ENCODE data around the gene RAD51B.
"Not testable (repeated sequence)": the region's sequence is repeated elsewhere in the genome, so short reads cannot be mapped to it uniquely, and the experiment has no call there.

Gene RAD51B

GRCh38 chr14:68018598-68018997 is 199.0 kb downstream of the RAD51B start:
- DNase-seq (ENCODE audit: low read depth in 1 of 2, low spot score in 1 of 2) = no peak

- DNase-seq (ENCODE audit: low read depth in 1 of 2, low spot score in 1 of 2) = no peak
Observed at GRCh38 chr14:68020493-68020892, 200.9 kb downstream of the RAD51B start.

GRCh38 chr14:68020999-68021663 is 201.6 kb downstream of the RAD51B start:
- no peak for DNase-seq (ENCODE audit: low read depth in 1 of 2, low spot score in 1 of 2)

GRCh38 chr14:68027276-68027675 is 207.7 kb downstream of the RAD51B start:
- DNase-seq (ENCODE audit: low read depth in 1 of 2, low spot score in 1 of 2) = no peak

GRCh38 chr14:68028075-68028474 is 208.5 kb downstream of the RAD51B start:
- no peak for DNase-seq (ENCODE audit: low read depth in 1 of 2, low spot score in 1 of 2)

- DNase-seq (ENCODE audit: low read depth in 1 of 2, low spot score in 1 of 2) = not testable (repeated sequence)
Observed at GRCh38 chr14:68031011-68031410, 211.4 kb downstream of the RAD51B start.

- no peak for DNase-seq (ENCODE audit: low read depth in 1 of 2, low spot score in 1 of 2)
Observed at GRCh38 chr14:68032154-68032553, 212.6 kb downstream of the RAD51B start.

- DNase-seq (ENCODE audit: low read depth in 1 of 2, low spot score in 1 of 2) = no peak
Observed at GRCh38 chr14:68033336-68033932, 213.9 kb downstream of the RAD51B start.

GRCh38 chr14:68034896-68035295 is 215.3 kb downstream of the RAD51B start:
- no peak for DNase-seq (ENCODE audit: low read depth in 1 of 2, low spot score in 1 of 2)

- no peak for DNase-seq (ENCODE audit: low read depth in 1 of 2, low spot score in 1 of 2)
Observed at GRCh38 chr14:68036202-68036601, 216.6 kb downstream of the RAD51B start.

- DNase-seq (ENCODE audit: low read depth in 1 of 2, low spot score in 1 of 2) = no peak
Observed at GRCh38 chr14:68039593-68039992, 220.0 kb downstream of the RAD51B start.

GRCh38 chr14:68040633-68041369 is 221.2 kb downstream of the RAD51B start:
- DNase-seq (ENCODE audit: low read depth in 1 of 2, low spot score in 1 of 2) = no peak

GRCh38 chr14:68041876-68042354 is 222.3 kb downstream of the RAD51B start:
- DNase-seq (ENCODE audit: low read depth in 1 of 2, low spot score in 1 of 2) = no peak

- no peak for DNase-seq (ENCODE audit: low read depth in 1 of 2, low spot score in 1 of 2)
Observed at GRCh38 chr14:68042586-68043210, 223.1 kb downstream of the RAD51B start.

- DNase-seq (ENCODE audit: low read depth in 1 of 2, low spot score in 1 of 2) = no peak
Observed at GRCh38 chr14:68043752-68044151, 224.2 kb downstream of the RAD51B start.

GRCh38 chr14:68047906-68048305 is 228.3 kb downstream of the RAD51B start:
- DNase-seq (ENCODE audit: low read depth in 1 of 2, low spot score in 1 of 2) = no peak

GRCh38 chr14:68048815-68049214 is 229.2 kb downstream of the RAD51B start:
- not testable (repeated sequence) for DNase-seq (ENCODE audit: low read depth in 1 of 2, low spot score in 1 of 2)

GRCh38 chr14:68050177-68050576 is 230.6 kb downstream of the RAD51B start:
- no peak for DNase-seq (ENCODE audit: low read depth in 1 of 2, low spot score in 1 of 2)

GRCh38 chr14:68051146-68051545 is 231.6 kb downstream of the RAD51B start:
- DNase-seq (ENCODE audit: low read depth in 1 of 2, low spot score in 1 of 2) = no peak

- no peak for DNase-seq (ENCODE audit: low read depth in 1 of 2, low spot score in 1 of 2)
Observed at GRCh38 chr14:68060198-68060597, 240.6 kb downstream of the RAD51B start.

GRCh38 chr14:68062651-68063050 is 243.1 kb downstream of the RAD51B start:
- no peak for DNase-seq (ENCODE audit: low read depth in 1 of 2, low spot score in 1 of 2)

- DNase-seq (ENCODE audit: low read depth in 1 of 2, low spot score in 1 of 2) = no peak
Observed at GRCh38 chr14:68065322-68065721, 245.7 kb downstream of the RAD51B start.
